Fibroblast of lung (primary cell): ENCODE measurements around the gene ZNF513. TPM values are rescaled to one million over a fixed set of nuclear protein-coding genes. Genes with fewer than 3 reads are reported as not detected.

Experiments used
- DNase-seq, 2 donors: peaks; one replicate each; pipeline versions ENCODE4 v3.0.0 to v3.0.0-alpha.2; 2010; ENCODE audit warnings: low read depth in 2 of 2
- H2AFZ ChIP-seq: 2 replicates; pipeline ENCODE4 v1.5.1; 2012; ENCODE audit warnings: low read length, control low read depth, inconsistent platforms
- H3K27ac ChIP-seq: 2 replicates; pipeline ENCODE4 v1.5.1; 2011; ENCODE audit warnings: low read length, control low read depth; ENCODE audit not compliant: insufficient read depth
- H3K27me3 ChIP-seq: 2 replicates; pipeline ENCODE4 v1.5.1; 2011; ENCODE audit warnings: mild to moderate bottlenecking, low read length; ENCODE audit not compliant: control insufficient read depth, insufficient read depth
- H3K36me3 ChIP-seq: 2 replicates; pipeline ENCODE4 v1.5.1; 2011; ENCODE audit warnings: low read length; ENCODE audit not compliant: control insufficient read depth, insufficient read depth
- H3K4me1 ChIP-seq: 2 replicates; pipeline ENCODE4 v1.5.1; 2011; ENCODE audit warnings: low read length; ENCODE audit not compliant: control insufficient read depth, insufficient read depth; ENCODE audit errors: extremely low read depth
- H3K4me2 ChIP-seq: 2 replicates; pipeline ENCODE4 v1.5.1; 2011; ENCODE audit warnings: low read length, control low read depth; ENCODE audit not compliant: insufficient read depth; ENCODE audit errors: extremely low read depth
- H3K4me3 ChIP-seq, 4 experiments: fragments of 200-600 bp in 1 of 4; sonication (generic) in 1 of 4; replicated peaks in 1 of 4; 2 replicates each; pipeline ENCODE4 v1.5.1; 2011 to 2016; ENCODE audit warnings: low read length in 4 of 4, low read depth in 3 of 4, mild to moderate bottlenecking in 3 of 4, control low read depth in 2 of 4, inconsistent platforms in 1 of 4, mixed read lengths in 1 of 4; ENCODE audit not compliant: insufficient read depth in 1 of 4; ENCODE audit errors: control extremely low read depth in 1 of 4
- H3K79me2 ChIP-seq: 2 replicates; pipeline ENCODE4 v1.5.1; 2012; ENCODE audit warnings: mild to moderate bottlenecking, low read length, inconsistent platforms; ENCODE audit not compliant: control insufficient read depth, insufficient read depth
- H3K9ac ChIP-seq: 2 replicates; pipeline ENCODE4 v1.5.1; 2011; ENCODE audit warnings: mild to moderate bottlenecking, low read length, control low read depth; ENCODE audit not compliant: insufficient read depth
- H3K9me3 ChIP-seq: 2 replicates; pipeline ENCODE4 v1.5.1; 2012; ENCODE audit warnings: low read depth, low read length; ENCODE audit not compliant: control insufficient read depth, insufficient read depth
- H4K20me1 ChIP-seq: 2 replicates; pipeline ENCODE4 v1.5.1; 2011; ENCODE audit warnings: low read length; ENCODE audit not compliant: control insufficient read depth, insufficient read depth; ENCODE audit errors: extremely low read depth
- CTCF ChIP-seq, 2 donors: IDR thresholded peaks in 1 of 2; conservative IDR thresholded peaks in 1 of 2; 1 replicate in 1 of 2; 2 replicates in 1 of 2; pipeline ENCODE4 v1.5.1; 2011 to 2012; ENCODE audit warnings: low read length in 2 of 2, control low read depth in 1 of 2, inconsistent platforms in 1 of 2, low read depth in 1 of 2, mild to moderate bottlenecking in 1 of 2
- EZH2 ChIP-seq: IDR thresholded peaks from 2 replicates; pipeline ENCODE4 v1.5.1; 2012; ENCODE audit warnings: low read length, control low read depth, mild to moderate bottlenecking; ENCODE audit errors: missing control alignments
- polyA plus RNA-seq, 2 donors: library from polyadenylated mRNA; depleted of rRNA in 1 of 2; stranded (reverse) in 1 of 2; unstranded in 1 of 2; fragments of >200 nt; gene quantifications; 2 replicates each; pipeline ENCODE4 v1.2.1, GENCODE V29; 2011 to 2012; ENCODE audit warnings: missing spikeins in 1 of 2
- total RNA-seq: library from RNA; depleted of rRNA; stranded (reverse); fragments of >200 nt; gene quantifications from 2 replicates; pipeline ENCODE4 v1.2.1, GENCODE V29; 2014

The ZNF513 gene
- total and polyA plus RNA-seq, 2 donors (not counting 1 experiment from before 2014, with no cell fraction given): 7.0 to 8.4 TPM

- no peak for DNase-seq
- TF ChIP-seq EZH2 (no peak), CTCF (conservative IDR thresholded peaks at IDR 0.05 in 1 of 2, IDR thresholded peaks at IDR 0.05 in 1 of 2; ENCODE audit: low read depth in 1 of 2, low read length in 2 of 2) (no peak)
- Histone ChIP-seq H3K9me3 (no peaks in the 10 kb centered on the region), H4K20me1 (no peaks in the 10 kb centered on the region), H3K9ac (peak overlapping the region; percentile 90), H3K4me1 (peaks cover 3% of the 10 kb centered on the region), H3K79me2 (peaks cover 17% of the 10 kb centered on the region), H3K27me3 (no peaks in the 10 kb centered on the region), H3K4me3 (no peak overlapping the region), H3K27ac (peak overlapping the region; percentile 99), H3K4me2 (peak overlapping the region; percentile 74), H2AFZ (no peak overlapping the region), H3K36me3 (peaks cover 32% of the 10 kb centered on the region)
These were observed 1.1 kb upstream of the ZNF513 start for GRCh38 chr2:27381577-27382181.

GRCh38 chr2:27379836-27380625, 503 bp downstream of the ZNF513 start:
- no peaks in the 10 kb centered on the region for H3K9me3 ChIP-seq
- no peaks in the 10 kb centered on the region for H3K27me3 ChIP-seq
- H3K27ac ChIP-seq: peak overlapping the region; percentile 99
- no peaks in the 10 kb centered on the region for H4K20me1 ChIP-seq
- H3K9ac ChIP-seq: peak overlapping the region; percentile 90
- H3K4me1 ChIP-seq: peaks cover 3% of the 10 kb centered on the region
- H3K4me2 ChIP-seq: peak overlapping the region; percentile 100
- H3K79me2 ChIP-seq: peaks cover 19% of the 10 kb centered on the region
- H2AFZ ChIP-seq: no peak overlapping the region
- H3K4me3 ChIP-seq: peak overlapping the region; percentile 70 to 91 (median 84)
- DNase-seq: peak; percentile 56 to 59
- H3K36me3 ChIP-seq: peaks cover 43% of the 10 kb centered on the region
- TF ChIP-seq EZH2: no peak
- TF ChIP-seq CTCF (conservative IDR thresholded peaks at IDR 0.05 in 1 of 2, IDR thresholded peaks at IDR 0.05 in 1 of 2; ENCODE audit: low read depth in 1 of 2, low read length in 2 of 2): no peak

GRCh38 chr2:27379383-27379835, 1.1 kb downstream of the ZNF513 start:
- peaks cover 42% of the 10 kb centered on the region for H3K36me3 ChIP-seq
- H3K9me3 ChIP-seq: no peaks in the 10 kb centered on the region
- H3K4me2 ChIP-seq: peak overlapping the region; percentile 100
- no peak overlapping the region for H2AFZ ChIP-seq
- H3K4me3 ChIP-seq: peak overlapping the region; percentile 70 to 91 (median 84)
- TF ChIP-seq CTCF (conservative IDR thresholded peaks at IDR 0.05 in 1 of 2, IDR thresholded peaks at IDR 0.05 in 1 of 2; ENCODE audit: low read depth in 1 of 2, low read length in 2 of 2): no peak
- TF ChIP-seq EZH2: no peak
- peak overlapping the region; percentile 99 for H3K27ac ChIP-seq
- H4K20me1 ChIP-seq: no peaks in the 10 kb centered on the region
- H3K4me1 ChIP-seq: peaks cover 3% of the 10 kb centered on the region
- no peaks in the 10 kb centered on the region for H3K27me3 ChIP-seq
- DNase-seq: no peak
- H3K9ac ChIP-seq: peak overlapping the region; percentile 23
- peaks cover 21% of the 10 kb centered on the region for H3K79me2 ChIP-seq
